ENCODE results near the gene ARID5B.
A peak's percentile ranks its signal among the peaks of the same experiment; 100 is the strongest.

ARID5B gene

DNA sequence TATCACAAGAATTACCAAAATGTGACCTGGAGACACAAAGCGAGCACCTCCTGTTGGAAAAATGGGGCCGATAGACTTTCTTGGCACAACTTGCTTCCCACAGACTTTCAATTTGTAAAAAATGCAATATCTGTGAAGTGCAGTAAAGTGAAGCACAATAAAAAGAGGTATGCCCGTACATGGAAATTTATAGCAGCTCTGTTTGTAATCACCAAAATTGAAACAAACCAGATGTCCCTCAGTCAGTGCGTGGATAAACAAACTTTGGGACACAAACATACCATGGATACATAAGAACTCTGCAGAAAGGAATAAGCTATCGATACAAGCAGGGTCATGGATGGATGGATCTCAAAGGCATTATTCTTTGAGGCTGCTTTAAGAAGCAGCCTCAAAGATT is 33.6 kb downstream of the ARID5B start:
- TF ChIP-seq POU2F2 (IDR thresholded peaks at IDR 0.05; ENCODE audit: low read depth, low read length) (no peak), SPI1 (IDR thresholded peaks at IDR 0.05; ENCODE audit: low read depth, low read length) (no peak), POLR2AphosphoS5 (IDR thresholded peaks at IDR 0.05; ENCODE audit: low read depth, low read length) (no peak), PAX5 (IDR thresholded peaks at IDR 0.05; ENCODE audit: insufficient read depth, low read length, severe bottlenecking) (no peak), TAF1 (IDR thresholded peaks at IDR 0.05; ENCODE audit: low read depth, low read length) (no peak), POLR2A (IDR thresholded peaks at IDR 0.05; ENCODE audit: low read depth, low read length) (no peak)
- no peak for DNase-seq (ENCODE audit: insufficient read length, low spot score)
- no peak for FAIRE-seq

DNA sequence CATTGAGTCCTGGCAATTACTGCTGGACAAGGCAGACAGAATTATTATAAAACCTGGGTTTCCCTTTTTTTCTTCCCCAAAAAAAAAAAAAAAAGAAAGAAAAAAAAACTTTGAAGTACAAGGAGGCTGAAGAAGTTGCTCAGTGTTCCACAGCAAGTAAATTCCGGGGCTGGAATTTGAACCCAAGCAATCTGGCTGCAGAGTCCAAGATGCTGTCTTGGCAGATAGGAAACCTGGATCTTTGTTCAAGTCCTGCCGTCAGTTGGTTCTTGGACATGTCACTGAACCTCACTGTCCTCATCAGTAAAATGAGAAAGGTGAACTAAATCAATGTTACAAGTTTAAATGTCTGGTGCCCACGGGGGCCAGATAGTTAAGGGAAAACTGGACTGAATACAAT is 35.3 kb downstream of the ARID5B start:
- no peak for FAIRE-seq

DNA sequence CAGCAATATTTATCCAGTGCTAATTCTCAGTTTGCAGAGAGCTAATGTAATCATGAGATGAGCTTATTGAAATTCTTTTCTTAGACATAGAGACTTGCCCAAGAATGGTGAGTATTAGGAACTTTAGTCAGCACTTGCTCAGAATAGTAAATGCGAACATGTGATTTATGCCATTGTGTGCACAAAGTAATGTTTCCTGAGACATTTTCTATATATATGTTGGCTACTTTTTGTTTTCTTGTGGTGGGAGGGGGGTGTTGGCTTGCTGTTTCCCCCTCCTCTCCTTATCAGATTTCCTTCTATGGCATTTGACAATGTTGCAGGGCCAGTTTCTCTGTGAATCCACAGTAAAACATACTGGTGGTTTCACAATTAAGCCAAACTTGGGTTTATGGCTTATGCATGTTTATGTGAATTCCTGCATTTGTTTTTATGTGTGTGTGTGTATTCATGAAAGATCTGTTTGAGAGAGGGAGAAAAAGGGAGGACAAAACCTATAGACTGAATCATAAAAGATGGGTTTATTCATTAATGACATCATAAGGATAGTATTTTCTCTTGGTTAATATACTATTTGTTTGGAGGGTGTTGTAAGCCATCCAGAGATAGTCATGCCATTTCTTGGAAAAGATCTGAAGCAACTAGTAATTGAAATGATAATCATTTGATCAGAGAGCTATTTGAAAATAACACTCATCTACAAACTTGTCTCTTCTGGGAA is 36.3 kb downstream of the ARID5B start:
- TF ChIP-seq TAF1 (IDR thresholded peaks at IDR 0.05; ENCODE audit: low read depth, low read length) (no peak), SPI1 (IDR thresholded peaks at IDR 0.05; ENCODE audit: low read depth, low read length) (no peak), PAX5 (IDR thresholded peaks at IDR 0.05; ENCODE audit: insufficient read depth, low read length, severe bottlenecking) (no peak), POU2F2 (IDR thresholded peaks at IDR 0.05; ENCODE audit: low read depth, low read length) (no peak), POLR2A (IDR thresholded peaks at IDR 0.05; ENCODE audit: low read depth, low read length) (no peak), POLR2AphosphoS5 (IDR thresholded peaks at IDR 0.05; ENCODE audit: low read depth, low read length) (no peak)
- FAIRE-seq (peak; percentile 71), DNase-seq (ENCODE audit: insufficient read length, low spot score) (no peak)

More for the DNA sequence above, 35.3 kb downstream of the ARID5B start:
- TF ChIP-seq SPI1 (IDR thresholded peaks at IDR 0.05; ENCODE audit: low read depth, low read length) (no peak), POU2F2 (IDR thresholded peaks at IDR 0.05; ENCODE audit: low read depth, low read length) (no peak), POLR2A (IDR thresholded peaks at IDR 0.05; ENCODE audit: low read depth, low read length) (no peak), PAX5 (IDR thresholded peaks at IDR 0.05; ENCODE audit: insufficient read depth, low read length, severe bottlenecking) (no peak), POLR2AphosphoS5 (IDR thresholded peaks at IDR 0.05; ENCODE audit: low read depth, low read length) (no peak), TAF1 (IDR thresholded peaks at IDR 0.05; ENCODE audit: low read depth, low read length) (no peak)
- no peak for DNase-seq (ENCODE audit: insufficient read length, low spot score)

DNA sequence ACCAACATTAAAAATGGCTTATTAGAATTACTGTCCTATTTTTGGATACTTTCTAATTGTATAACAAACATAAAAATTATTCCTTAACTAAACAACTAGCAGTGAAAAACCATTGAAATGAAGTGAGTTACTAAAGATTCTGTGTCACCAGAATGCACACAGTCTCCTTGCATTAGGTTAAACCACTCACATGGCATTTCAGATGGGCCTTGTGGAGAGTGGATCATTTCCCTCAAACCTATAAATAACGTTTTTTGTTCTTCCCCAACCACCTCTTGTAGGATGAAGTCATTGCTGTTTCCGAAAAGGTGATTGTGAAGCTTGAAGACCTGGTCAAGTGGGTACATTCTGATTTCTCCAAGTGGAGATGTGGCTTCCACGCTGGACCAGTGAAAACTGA is 38.4 kb downstream of the ARID5B start:
- no peak for TF ChIP-seq POLR2AphosphoS5 (IDR thresholded peaks at IDR 0.05; ENCODE audit: low read depth, low read length)
- no peak for TF ChIP-seq TAF1 (IDR thresholded peaks at IDR 0.05; ENCODE audit: low read depth, low read length)
- no peak for TF ChIP-seq POLR2A (IDR thresholded peaks at IDR 0.05; ENCODE audit: low read depth, low read length)
- no peak for TF ChIP-seq POU2F2 (IDR thresholded peaks at IDR 0.05; ENCODE audit: low read depth, low read length)
- no peak for TF ChIP-seq SPI1 (IDR thresholded peaks at IDR 0.05; ENCODE audit: low read depth, low read length)
- TF ChIP-seq PAX5 (IDR thresholded peaks at IDR 0.05; ENCODE audit: insufficient read depth, low read length, severe bottlenecking), result no peak
- no peak for DNase-seq (ENCODE audit: insufficient read length, low spot score)
- FAIRE-seq, result no peak

DNA sequence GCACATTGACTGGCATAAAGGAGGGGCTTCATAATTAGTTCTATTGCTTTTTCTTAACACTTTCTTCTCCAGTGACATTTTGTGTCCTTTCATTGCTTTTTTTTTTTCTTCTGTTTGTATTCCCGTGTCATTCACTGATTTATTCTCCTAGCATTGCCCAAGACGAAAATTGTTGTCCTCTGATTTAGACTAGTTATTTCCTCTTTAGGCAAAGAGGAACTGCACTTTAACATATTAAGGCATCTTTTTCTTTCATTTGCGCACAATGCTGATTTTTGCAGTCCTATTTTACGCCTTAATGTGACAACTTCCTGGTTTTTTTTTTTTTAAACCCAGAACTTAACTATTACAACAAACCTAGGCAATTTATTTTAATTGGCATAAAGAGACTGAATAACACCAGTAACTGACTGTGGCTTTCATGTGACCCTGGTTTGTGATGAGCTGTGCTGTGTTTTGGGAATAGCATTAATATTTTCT is 39.7 kb downstream of the ARID5B start:
- no peak for TF ChIP-seq POU2F2 (IDR thresholded peaks at IDR 0.05; ENCODE audit: low read depth, low read length)
- peak; percentile 59; the same call in 1 of the 2 replicates for TF ChIP-seq SPI1 (IDR thresholded peaks at IDR 0.05; ENCODE audit: low read depth, low read length)
- no peak for TF ChIP-seq POLR2A (IDR thresholded peaks at IDR 0.05; ENCODE audit: low read depth, low read length)
- no peak for TF ChIP-seq TAF1 (IDR thresholded peaks at IDR 0.05; ENCODE audit: low read depth, low read length)
- TF ChIP-seq PAX5 (IDR thresholded peaks at IDR 0.05; ENCODE audit: insufficient read depth, low read length, severe bottlenecking), result no peak
- no peak for DNase-seq (ENCODE audit: insufficient read length, low spot score)
- peak; percentile 20 for FAIRE-seq

DNA sequence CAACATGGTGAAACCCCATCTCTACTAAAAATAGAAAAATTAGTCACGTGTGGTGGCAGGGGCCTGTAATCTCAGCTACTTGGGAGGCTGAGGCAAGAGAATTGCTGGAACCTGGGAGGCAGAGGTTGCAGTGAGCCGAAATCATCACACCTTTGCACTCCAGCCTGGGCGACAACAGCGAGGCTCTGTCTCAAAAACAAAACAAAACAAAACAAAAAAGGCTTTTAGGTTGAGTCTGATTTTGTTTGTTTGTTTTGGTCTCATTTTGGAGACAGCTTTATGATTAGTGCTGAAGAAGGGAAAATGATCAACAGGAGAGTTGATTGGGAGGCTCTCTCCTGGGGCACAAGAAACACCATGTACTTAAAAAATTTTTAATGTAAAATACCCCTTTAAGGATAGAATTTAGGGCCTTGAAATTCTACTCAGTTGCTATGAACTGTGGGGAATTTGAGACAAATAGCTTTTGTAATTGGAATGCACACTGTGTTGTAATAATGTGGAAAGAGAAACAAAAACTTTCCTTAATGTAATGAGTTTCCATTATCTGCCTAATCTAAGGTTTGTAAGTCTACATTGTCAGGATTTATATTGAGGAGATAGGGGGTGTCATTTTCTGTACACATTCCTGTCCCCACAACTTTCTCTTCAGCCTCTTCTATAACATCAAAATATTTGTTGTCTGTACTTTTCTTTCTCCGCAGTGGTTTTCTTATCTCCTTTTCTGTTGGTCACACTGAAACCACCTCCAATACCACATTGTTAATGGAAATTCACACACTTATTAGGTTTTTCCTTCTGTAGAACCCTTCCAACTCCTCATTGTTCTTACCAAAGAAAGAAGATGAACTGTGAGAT is 41.3 kb downstream of the ARID5B start:
- DNase-seq (ENCODE audit: insufficient read length, low spot score) (no peak), FAIRE-seq (no peak)
- TF ChIP-seq POLR2AphosphoS5 (IDR thresholded peaks at IDR 0.05; ENCODE audit: low read depth, low read length) (no peak), POLR2A (IDR thresholded peaks at IDR 0.05; ENCODE audit: low read depth, low read length) (no peak), TAF1 (IDR thresholded peaks at IDR 0.05; ENCODE audit: low read depth, low read length) (no peak), POU2F2 (IDR thresholded peaks at IDR 0.05; ENCODE audit: low read depth, low read length) (no peak), SPI1 (IDR thresholded peaks at IDR 0.05; ENCODE audit: low read depth, low read length) (no peak), PAX5 (IDR thresholded peaks at IDR 0.05; ENCODE audit: insufficient read depth, low read length, severe bottlenecking) (no peak)

DNA sequence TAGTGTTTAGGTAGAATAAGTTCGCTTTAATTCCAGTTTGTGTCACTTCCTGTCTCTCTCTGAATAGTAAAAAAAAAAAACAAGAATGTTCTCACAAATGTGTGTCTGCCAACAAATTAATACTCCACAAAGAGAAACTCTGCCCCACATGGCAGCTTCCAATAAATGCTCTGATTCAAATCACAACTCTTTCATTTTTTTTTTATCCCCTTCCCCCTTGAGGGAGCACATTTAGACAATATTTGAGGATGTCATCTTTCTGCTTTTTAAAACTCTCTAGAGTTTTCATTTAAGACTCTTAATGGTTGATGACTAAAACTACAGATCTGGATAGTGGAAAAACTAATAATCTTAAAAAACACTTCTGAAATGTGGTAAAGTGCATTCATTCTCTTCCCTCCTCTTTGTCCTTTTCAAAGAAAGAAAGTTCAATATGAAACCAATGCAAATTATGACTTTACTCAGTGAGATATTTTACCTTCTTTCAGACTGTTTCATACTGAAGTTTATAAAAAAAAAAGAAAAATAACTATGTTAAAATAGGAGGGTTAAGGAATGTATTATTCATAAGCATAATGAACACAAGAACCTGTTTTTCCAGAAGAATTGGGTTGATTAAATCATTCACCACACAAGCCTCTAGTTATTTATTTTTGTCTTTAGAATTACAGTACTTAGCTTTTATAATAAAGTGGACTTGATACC is 42.3 kb downstream of the ARID5B start:
- TF ChIP-seq POU2F2 (IDR thresholded peaks at IDR 0.05; ENCODE audit: low read depth, low read length) (no peak), PAX5 (IDR thresholded peaks at IDR 0.05; ENCODE audit: insufficient read depth, low read length, severe bottlenecking) (no peak), TAF1 (IDR thresholded peaks at IDR 0.05; ENCODE audit: low read depth, low read length) (no peak), POLR2A (IDR thresholded peaks at IDR 0.05; ENCODE audit: low read depth, low read length) (no peak), POLR2AphosphoS5 (IDR thresholded peaks at IDR 0.05; ENCODE audit: low read depth, low read length) (no peak), SPI1 (IDR thresholded peaks at IDR 0.05; ENCODE audit: low read depth, low read length) (no peak; the same call in 1 of the 2 replicates)
- DNase-seq (ENCODE audit: insufficient read length, low spot score) (no peak), FAIRE-seq (no peak)

DNA sequence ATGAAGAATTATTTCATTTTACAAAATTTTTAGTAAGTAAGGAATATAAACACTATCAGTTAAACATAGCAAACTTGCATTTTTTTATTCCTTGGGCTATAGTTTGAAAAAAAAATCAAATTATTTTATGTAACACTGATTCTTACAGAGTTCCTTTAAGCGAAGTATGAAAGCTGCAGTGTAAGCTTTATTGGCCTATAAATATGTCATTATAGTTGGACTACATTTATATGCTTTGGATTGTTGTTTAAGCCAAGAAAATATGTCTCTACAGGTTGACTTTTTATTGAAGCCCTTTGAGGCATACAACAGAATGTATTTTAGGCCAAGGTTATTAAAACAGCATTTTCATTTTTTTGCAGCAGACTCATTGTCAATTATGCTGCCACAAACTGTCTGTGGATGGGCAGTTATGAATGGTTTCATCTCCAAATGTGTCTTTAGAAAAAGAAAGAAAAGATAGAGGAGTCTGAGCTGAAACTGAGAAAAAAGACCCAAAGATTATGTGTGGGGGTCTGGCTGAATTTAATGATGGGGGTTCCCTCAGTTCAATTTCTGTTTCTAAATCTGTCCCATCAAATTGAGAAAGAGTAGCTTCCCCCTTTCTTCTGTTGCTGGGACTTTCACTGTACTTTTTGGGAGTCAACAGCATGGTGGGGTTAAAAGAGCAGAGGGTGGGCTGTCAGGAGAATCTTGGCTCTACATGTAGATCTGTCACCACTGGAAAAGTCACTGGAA is 43.1 kb downstream of the ARID5B start:
- TF ChIP-seq POLR2AphosphoS5 (IDR thresholded peaks at IDR 0.05; ENCODE audit: low read depth, low read length) (no peak), PAX5 (IDR thresholded peaks at IDR 0.05; ENCODE audit: insufficient read depth, low read length, severe bottlenecking) (no peak), POLR2A (IDR thresholded peaks at IDR 0.05; ENCODE audit: low read depth, low read length) (no peak), POU2F2 (IDR thresholded peaks at IDR 0.05; ENCODE audit: low read depth, low read length) (no peak), SPI1 (IDR thresholded peaks at IDR 0.05; ENCODE audit: low read depth, low read length) (no peak), TAF1 (IDR thresholded peaks at IDR 0.05; ENCODE audit: low read depth, low read length) (no peak)
- DNase-seq (ENCODE audit: insufficient read length, low spot score), result no peak
- FAIRE-seq, result no peak

Measured in GM12891 (cell line).